GM12874 (cell line): ENCODE measurements around the gene HOXC9.

Source experiments
- TF ChIP-seq, protein P1 (sequence below): IDR thresholded peaks from 2 replicates; pipeline ENCODE4 v1.5.1; 2011; ENCODE audit warnings: low read depth, mild to moderate bottlenecking, control low read depth, low read length, moderate library complexity; ENCODE audit not compliant: insufficient read depth

HOXC9 gene

DNA sequence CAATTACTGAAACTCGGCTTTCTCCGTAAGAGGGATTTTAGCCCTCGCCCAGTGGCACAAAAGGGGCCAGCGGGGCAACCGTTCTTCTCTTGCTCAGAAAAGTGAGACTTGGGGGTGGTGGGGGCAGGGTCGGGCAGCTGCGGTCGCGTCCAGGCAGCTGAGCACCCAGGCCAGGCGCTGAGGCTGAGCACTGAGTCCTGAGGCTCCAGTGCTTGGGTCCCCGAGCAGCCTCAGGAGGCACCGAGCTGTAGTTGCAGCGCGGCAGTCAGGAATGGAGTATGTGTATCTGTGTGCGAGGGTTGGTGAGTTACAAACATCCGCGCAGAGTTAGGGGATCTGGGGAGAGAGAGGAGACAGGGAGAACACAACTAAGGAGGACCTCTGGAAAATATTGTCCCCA lies 24.2 kb downstream of the HOXC9 start:
- TF ChIP-seq, protein P1, sequence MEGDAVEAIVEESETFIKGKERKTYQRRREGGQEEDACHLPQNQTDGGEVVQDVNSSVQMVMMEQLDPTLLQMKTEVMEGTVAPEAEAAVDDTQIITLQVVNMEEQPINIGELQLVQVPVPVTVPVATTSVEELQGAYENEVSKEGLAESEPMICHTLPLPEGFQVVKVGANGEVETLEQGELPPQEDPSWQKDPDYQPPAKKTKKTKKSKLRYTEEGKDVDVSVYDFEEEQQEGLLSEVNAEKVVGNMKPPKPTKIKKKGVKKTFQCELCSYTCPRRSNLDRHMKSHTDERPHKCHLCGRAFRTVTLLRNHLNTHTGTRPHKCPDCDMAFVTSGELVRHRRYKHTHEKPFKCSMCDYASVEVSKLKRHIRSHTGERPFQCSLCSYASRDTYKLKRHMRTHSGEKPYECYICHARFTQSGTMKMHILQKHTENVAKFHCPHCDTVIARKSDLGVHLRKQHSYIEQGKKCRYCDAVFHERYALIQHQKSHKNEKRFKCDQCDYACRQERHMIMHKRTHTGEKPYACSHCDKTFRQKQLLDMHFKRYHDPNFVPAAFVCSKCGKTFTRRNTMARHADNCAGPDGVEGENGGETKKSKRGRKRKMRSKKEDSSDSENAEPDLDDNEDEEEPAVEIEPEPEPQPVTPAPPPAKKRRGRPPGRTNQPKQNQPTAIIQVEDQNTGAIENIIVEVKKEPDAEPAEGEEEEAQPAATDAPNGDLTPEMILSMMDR, result no peak

- TF ChIP-seq, protein P1, result no peak
Measured at GRCh38 chr12:54024581-54025305, 24.8 kb downstream of the HOXC9 start.

DNA sequence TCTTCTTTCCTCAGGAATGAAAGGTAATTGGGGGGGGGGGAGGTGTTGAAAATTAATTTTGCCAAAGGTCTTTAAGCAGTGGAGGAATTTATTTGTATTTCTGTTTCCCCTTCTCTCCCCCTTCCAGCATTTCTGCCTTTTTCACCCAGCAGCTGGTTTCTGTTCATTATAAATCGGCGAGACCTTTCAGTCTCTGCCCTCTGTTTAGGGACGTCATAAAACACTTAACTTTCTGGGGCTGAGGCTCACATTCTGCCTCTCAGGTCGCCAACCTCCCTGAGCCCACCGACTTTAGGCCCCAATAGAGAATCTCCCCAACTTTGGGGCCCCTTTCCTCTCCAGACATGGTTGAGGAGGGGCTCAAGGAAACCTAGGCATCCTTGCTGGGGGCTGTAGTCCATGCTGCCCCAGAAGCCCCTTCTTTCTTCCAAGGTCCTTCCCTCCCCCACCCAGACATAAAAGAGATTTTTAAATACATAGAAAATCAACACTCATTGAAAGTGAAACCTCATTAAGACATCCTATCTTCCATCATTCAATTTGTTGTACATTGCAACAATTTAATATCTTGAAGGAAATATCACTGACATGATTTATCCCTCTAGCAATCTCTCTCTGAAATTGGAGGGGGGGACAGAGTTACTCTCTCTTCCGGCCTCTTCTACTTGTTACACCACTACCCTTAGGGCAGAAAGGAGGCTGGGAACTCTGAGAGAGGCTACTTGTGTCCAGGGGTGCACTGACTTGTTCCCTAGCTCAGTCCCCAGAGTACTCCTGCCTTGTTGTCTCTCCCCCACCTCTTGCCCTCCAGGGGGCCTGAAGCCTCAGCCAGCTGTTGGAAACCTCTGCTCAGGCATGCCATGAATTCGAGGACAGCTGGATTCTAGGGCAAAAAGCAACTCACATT lies 25.8 kb downstream of the HOXC9 start:
- TF ChIP-seq, protein P1, result no peak

DNA sequence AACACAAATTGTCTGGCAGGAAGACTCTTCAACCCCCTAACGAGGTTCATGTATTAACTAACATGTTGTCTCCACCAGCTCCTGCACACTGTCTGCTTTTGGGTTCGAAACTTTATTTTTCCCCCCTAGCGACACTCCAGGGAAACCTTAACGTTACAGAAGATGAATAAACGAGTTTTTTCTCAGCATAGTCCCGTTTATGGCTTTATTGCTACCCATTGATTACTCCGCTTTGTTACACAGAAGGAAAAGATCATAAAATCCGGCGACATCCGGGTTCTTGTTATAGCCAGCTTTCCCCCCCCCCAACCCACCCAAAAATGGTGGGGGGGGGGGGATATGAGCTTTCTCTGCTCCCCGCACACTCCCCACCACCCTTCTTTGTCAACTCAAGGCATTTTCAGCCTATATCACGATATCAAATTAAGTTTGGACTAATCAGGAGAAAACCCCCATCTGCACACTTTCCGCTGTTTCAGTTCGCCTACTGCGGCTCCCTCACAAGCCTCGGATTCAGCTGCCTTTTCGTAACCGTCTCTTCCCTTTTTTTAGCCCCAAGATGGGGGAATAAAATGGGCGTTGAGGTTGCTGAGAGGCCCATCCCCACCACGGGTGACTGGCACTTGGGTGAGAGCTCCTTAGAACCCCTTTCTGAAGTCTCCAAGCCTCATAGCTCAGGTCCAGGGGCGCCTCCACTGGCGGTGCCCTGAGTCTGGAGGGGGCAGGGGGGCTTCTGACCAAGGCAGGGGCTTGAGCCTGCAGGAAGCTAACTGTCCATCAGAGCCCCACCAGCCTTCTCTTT lies 26.9 kb downstream of the HOXC9 start:
- TF ChIP-seq, protein P1, result no peak

DNA sequence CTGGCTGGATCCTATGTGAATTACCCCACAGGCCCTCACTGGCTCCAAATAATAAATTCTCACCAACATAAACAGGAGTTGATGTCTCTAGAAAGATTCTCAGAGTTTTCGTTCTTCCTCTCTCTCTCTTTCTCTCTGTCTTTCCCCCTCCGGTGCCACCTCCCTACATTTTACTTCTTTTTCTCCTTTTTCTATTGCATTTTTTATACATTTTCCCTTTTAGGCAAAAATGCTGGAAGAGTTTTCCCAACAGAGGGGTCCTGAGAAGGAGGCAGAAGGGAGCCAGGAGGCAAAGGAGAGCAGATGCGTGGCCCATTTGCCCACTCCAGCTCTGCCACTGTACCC lies 27.5 kb downstream of the HOXC9 start:
- TF ChIP-seq, protein P1, result no peak

- TF ChIP-seq, protein P1, result no peak
Measured at GRCh38 chr12:54028314-54029201, 28.6 kb downstream of the HOXC9 start, which contains the start of gene HOXC6. TSS of gene HOXC6 (plus strand) at chr12:54028440. CDS start at chr12:54028522, 82 bp downstream.
